Activated gamma-delta T cell treated with Interleukin-2 at 50 U/mL for 16 hours (primary cell): Measurements from ENCODE around the gene GRM3.

ENCODE experiments used
- DNase-seq: peaks from one replicate; pipeline ENCODE4 v3.0.0-alpha.2; 2020

GRM3 gene

DNA sequence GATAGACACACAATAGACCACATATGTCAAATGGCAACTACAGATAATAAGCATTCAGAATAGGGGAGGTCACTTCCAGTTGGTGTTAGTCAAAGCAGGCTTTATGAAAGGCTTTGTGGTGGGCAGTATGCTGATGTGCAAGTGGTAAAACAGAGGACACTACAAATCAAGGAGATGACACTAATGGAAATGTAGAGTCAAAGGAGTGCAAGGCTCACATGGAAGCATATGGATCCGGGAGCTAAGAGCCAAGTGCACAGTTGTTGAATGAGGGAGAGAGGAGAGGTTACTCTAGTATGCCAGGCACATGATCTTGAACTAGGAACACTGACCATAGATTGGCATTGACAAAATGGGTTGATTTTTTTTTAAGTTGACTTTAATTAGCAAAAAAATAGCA is 62.7 kb downstream of the GRM3 start:
- DNase-seq = no peak

DNA sequence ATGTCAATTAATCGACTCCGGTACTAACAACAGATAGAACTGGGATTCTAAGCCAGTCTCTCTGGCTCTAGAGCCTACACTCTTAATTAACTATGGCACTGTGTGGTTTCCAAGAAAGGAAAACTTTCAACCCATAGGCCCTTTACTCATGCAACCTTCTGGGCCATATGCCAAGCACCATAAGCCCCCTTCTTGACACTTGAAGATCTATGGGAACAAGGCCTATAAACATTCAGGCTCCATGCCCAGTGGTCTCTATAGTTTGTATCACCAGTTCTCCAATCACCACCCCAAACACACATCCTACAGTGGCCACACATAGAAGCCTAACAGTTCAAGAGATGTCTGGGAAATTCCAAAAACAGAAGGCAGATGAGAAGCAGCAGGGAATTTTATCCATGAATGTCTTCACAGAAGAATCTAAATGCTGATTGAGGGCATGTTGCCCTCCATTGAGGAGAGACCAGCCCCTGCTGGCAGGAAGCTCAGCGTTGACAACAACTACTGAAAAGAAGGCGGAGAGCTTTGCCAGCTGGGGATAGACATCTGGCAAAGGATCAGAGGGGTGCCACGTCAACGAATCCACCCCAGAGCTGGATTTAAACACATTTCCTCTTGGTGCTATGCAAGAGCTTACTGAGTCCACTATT is 64.4 kb downstream of the GRM3 start:
- no peak for DNase-seq

DNA sequence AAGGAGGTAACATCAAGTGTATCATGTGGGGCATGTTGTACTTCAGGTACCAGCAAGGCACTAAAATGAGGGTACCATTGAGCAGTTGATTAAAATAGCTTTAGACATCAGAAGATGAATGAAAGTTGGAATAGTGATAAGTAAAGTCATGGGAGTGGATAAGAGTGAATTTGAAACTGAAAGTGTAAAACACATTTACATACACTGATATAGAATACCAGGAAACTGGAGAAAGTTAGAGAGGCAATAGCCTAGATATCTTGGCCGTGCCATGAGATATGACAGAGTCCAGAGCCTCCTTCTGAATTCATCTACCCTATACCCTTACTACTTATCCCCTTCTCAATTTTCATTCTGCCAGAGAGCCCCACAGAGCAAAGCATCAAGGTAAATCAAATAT is 76.6 kb downstream of the GRM3 start:
- DNase-seq = no peak

DNA sequence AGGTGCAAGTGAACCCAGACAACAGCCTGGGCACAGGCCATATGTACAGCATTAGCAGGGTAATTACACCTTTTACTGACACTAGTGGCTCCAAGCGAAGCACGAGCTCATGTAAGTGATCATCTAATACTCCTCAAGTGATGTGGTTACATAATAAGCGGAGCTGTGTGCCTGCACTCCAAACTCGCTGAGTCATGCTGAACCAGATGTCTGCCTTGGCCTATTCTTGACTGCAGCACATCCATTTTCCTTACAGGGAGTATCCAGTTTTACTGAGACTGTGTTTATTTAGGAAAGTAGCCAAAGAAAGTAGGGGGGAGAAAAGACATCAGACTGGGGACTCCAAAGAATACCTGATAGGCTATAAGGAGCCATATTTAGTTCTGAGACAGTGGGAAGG is 90.1 kb downstream of the GRM3 start:
- no peak for DNase-seq

DNA sequence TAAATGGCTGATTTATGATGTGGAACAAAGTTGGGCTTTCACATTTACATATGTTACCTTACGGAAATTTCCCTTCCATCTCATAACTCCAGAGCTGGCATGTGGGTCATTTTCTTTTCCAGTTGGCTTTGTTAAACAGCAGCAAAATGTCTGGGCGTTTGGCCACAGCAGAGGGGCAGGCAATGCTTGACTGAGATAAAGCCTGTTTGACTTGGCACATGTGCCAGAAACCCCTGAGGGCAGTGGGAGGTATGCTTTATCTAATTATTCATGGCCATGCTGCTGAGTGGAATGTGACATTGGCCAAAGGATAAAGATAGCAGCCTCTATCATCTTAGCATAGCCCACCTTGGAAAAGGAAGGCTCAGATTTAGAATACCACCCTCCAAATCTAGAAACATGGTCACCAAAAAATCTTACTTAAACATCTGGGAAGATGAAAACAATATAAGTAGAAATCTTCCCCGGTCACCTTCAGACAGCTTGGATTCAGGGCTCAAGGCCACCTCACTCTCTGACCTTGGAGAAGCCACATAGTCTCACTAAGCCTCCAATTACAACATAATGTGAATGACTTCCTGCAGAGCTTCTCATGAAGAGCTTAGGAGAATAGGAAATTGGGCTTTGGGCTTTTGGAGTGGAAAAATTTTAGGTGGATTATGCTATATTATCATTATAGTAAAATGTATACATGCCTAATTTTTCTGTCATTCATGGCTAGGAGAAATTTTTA is 101.5 kb downstream of the GRM3 start:
- no peak for DNase-seq

DNA sequence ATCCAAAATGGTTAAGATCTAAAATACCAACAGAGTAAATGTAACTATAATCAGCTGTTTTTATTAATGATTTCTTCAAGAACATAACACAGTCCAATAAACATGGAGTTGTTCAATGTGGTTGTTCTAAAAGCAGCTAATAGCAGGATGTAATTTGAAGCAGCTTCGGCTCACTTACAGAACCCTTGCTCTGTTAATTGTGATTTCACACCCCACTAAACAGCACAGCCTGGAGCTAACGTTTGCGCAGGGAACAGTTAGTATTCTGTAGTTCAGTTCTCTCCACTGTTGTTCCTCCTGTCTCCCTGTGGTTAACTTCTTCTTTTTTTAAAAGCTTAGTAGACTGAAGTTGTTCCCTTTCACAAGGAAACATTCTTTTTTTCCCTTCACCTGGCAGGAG is 104.0 kb downstream of the GRM3 start:
- no peak for DNase-seq

DNA sequence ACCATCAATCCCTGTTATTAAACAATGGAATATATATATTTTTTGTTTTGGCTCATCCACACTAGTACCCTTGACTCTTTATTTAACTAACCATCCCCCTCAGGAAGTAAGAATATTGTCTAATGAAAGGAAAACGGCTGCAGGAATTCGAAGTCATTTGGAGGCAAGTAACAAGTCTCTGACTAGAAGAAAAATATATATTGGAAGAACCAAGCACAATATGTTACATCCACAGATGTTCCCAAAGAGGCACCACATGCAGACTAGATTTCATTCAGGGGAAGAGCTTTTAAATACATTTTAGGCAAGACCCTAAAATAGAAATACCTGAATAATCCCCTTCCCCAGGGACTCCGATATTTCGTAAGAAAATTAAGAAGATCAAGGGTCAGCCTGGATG is 104.5 kb downstream of the GRM3 start:
- DNase-seq = no peak

DNA sequence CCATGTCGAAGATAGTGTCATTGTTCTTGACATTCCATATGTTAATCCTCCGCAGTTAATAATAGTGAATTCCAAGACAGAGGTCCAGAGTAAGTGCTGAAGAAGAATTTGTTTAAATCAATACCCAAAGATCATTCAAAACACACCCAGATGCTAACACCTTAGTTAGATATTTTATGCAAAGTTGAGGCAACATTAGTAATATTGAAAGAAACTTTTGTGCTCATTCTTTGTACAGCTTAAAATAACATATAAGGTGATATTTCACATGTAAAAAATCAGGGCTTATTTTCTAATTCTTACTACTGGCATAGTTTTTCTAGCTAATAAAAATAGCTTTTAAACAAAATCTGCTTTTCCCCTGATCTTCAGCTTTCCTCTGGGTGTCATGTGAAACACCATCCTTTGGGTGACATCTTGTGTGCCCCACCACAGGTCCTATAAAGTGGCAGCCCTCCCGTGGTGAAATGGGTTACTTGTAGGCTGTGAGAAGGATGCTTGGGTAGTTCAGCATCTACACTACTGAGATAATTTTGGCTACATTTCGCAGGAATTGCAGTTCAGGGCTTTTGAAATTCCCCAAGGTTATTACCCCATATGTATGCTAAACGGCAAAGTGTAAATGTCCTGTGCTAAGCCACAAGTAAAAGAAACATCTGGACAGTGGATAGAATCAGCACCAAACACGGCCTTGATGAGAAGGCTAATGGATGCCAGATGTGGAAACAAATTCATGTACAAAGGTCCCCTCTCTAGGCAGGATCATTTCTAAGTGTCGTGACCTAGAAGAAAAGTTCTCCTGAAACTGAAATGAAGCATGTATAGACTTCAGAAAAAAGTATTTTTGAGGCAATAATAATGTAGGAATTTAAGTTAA is 105.4 kb downstream of the GRM3 start:
- DNase-seq = no peak

DNA sequence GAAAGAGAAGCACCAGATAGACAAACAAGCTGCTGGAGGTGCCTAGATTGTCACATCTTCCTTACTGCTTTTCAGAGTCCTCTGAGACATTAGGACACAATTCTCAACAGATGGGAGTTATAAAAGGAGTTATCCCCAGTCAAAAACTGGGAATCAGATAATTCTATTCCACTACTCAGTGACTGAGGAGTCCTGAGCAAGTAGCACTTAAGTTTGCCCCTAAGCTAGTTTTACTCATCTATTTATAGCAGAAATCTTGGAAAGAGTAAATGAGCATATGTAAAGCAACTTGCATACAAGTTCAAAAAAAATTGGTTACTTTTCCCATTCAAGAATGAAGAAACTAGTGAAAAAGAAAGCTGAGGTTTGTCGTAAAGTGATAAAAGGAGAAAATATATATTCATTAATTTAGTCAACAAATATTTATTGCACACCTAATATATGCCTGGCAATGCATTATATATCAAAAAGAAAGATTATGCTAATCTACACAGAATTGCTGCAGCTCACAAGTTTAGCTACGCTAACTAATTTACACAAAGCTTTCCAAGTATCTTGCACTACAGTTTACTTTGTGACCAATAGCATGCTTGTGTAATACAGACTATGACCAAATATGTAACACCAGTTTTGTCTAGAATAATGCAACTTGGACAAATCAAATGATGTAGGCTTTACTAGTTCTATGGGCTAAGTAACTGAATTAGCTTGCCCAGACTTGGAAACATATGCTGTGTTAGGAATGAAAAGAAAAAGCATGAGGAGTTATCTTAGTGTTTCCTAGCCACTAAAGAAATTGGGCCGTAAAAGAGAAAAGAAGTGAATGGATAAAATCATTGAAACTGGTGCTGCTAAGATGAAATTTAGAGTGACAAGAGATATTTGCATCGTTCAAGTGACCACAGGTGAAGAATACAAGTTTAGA is 106.3 kb downstream of the GRM3 start:
- DNase-seq = no peak

DNA sequence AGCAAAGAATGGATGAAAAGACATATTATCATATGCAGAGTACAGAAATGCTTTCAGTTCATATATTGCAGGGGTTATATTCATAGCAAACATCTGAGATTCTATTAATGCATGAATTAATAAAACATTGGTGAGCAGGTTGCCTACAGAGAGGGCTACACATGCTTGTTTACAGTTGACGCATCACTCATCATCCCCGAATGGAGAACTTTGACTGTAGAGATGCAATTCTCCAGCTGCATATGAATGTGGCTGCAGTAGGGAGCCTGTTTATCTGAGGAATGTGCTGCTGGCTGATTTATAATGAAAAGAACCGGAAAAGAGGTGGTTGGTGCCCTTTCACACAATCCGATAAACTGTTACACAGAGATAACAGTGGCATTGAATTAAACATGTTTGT is 116.5 kb downstream of the GRM3 start:
- DNase-seq = no peak

DNA sequence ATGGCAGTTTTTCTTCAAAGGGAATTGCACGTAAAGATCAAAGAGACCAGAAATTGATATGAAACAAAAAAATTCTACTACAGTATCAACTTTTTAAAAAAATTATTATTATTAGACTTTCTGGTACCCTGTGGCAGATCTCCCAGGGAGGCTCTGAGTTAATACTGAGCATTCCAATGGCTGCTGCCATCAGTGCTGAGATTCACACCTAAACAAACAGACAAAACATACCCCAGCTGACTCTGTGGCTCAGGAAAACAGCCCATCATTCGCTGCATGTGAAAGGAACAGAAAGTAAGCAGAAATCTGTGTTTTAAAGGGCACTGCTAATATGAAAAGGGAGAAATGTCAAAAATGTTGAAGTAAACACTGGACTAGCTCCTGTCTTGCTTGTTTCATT is 118.4 kb downstream of the GRM3 start:
- DNase-seq = no peak

DNA sequence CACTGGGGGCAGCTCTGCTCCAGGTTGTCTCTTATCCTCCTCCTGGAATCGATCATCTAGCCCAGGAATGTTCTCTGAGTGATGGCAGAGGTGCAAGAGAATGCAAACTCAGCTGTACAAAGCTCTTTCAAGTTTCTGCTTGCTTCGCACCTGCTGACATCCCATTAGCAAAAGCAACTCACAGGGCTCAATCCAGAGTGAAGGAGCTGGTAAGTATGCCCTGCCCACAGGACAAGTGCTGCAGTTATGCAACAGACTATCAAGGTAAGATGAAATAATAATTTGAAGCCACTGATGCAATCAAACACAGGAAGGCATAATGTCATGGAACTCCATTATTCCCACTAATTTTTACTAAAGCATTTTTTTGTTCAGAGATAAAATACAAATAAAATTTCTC is 122.2 kb downstream of the GRM3 start:
- no peak for DNase-seq

DNA sequence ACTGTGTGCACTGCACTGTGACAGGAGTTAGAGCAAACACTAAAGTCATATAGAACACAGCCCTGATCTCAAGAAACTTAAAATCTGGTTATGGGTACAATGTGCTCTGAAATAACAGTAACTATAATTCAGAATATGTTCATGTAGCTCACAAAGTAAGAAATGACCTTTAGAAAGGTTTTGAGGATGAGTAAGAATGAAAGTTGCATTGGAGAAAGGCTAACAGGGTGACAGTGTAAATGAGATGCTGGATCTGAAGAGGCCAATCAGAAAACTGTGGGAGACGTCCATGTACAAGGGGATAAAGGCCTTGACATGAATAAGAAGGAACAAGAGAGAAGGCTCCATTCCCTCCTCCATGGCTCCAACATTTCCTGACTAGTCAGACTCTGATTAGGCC is 124.7 kb downstream of the GRM3 start:
- no peak for DNase-seq

DNA sequence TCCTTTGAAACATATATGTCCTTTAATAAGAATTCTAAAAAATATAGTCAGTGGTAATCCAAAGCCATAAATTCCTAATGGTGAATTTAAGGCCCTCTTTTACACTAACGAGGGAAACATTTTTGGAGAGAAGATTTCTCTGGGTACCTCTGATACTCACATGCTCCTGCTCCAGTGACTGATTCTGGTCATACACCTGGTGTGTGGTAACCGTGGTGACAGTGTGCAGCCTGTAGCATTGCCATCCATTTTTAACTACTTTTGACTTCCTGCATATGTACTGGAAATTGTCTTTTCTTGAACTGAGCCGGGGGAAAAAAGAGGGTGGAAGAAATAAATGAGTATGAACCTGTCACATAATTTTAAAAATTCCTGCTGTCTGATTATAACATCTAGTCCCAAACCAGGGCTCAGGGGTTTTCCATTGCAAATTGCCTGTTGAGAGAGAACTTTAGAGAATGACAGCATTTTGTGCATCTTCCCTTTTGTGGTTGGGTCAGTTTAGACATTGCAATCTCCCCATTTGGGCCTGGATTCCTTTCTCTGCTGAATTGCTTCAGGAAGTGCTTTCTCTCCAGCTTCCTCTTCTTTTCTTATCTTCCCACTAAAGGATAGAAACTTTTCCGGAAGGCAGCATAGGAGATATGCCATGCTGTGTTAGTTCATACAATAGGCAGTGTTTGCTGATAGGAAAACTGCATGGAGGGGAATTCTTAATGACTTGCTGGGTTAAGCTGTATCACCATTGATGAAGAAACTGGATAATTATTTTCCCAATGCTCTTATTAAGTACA is 125.5 kb downstream of the GRM3 start:
- DNase-seq = no peak

DNA sequence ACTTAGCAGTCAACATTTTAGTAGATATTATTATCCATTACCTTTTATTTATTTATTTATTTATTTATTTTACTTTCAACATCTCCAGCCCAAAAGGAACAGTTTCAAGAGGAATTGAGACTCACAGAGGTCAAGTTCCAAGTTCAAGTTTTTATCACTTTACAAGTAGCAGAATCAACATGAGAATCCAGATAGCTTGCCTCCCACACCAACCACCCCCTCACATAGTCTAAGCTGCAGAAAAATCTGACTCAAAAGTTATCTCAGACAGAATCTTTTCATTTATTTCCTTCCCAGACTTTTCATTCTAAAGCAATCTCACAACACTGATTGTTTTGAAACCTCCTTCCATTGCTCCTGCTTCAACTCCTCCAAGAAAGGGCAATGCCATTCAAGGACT is 129.6 kb downstream of the GRM3 start:
- no peak for DNase-seq

DNA sequence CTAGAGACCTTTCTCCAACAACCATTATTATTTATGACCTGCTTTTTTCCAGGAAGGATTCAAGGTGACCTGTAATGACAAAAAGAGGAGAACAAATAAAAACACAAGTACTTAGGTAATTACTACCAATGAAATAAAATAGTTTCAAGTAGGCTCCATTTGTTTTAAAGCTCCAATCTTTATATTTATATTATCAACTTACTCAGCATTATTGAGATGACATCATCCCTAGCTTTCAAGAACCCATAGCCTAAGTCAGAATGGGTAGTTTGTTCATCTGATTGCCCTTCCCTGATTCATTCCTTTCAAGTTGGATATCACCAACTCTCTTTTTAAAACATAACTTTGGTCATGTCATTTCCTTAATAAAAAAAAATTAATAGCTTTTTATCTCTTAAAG is 131.5 kb downstream of the GRM3 start:
- no peak for DNase-seq

DNA sequence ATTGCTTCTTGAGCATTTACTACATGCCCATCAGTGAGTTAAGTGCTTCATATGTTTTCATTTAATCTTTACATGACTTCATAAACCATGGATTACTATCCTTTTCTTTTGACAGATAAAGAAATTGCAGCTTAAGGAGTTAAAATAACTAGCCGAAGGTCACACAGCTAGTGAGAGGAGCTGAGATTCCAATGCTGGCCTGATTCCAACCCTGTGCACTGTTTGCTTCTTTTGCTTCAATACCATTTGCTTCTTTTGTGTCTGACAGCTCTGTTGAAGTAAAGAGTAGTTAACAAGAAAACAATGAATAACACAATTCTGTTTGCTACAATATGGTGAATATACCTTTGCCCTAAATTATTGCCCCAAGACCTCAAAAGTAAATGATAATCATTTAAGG is 132.4 kb downstream of the GRM3 start:
- DNase-seq = no peak

DNA sequence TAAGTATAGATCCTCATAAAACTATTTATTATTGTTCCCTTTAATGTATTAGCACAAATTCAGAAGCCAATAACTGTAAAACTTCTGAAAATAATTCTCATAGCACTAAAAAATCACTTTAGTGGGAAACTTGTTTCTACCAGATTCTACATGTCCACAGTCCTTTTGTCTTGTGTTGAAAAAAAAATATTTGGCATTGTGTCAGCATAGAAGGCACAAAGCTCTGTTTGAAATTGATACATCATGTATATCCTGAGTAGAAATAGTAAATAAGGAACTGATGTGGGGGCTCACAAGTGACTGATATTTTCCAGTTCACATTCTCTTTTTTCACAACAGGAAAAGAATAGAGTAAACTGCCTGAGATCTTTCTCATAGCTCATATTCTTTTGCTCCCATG is 134.6 kb downstream of the GRM3 start:
- no peak for DNase-seq

DNA sequence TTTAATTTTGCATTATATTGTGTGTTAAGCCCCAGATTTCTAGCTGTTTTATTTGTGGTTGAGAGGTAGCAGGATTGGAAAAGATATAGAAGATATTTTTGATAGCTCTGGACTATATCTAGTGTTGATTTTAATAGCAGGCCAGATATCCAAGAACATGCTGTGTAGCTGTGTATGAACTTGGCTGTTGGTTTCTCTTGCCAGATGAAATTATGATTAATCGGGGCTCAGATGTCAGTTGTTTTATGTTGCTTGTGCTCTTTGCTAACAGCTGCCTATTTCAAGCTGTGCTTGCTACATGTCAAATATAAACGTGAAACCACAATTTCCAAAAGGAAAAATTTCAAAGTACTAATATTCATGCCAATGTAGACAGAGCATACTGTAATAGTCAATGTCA is 141.1 kb downstream of the GRM3 start:
- no peak for DNase-seq

DNA sequence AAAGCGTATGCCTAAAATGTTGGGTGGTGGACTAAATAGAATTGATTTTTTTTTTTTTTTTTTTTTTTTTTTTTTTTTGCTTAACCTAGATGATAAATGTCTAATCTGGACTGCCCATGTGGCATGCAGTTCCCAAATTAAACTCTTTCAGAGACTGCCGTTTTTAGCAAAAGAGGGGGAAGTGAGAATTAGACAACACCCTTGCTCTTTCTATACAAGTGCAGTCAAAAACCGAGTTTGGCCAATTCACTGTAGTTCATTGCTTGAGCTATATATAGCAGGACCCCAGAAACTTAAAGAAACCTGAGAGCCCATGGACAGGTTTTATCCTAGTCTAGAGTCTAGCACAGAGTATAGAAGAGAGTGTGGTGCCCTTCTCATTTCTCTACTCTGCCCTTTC is 141.9 kb downstream of the GRM3 start:
- no peak for DNase-seq

DNA sequence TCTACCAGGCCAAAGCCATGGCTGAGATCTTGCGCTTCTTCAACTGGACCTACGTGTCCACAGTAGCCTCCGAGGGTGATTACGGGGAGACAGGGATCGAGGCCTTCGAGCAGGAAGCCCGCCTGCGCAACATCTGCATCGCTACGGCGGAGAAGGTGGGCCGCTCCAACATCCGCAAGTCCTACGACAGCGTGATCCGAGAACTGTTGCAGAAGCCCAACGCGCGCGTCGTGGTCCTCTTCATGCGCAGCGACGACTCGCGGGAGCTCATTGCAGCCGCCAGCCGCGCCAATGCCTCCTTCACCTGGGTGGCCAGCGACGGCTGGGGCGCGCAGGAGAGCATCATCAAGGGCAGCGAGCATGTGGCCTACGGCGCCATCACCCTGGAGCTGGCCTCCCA is 142.7 kb downstream of the GRM3 start:
- no peak for DNase-seq

DNA sequence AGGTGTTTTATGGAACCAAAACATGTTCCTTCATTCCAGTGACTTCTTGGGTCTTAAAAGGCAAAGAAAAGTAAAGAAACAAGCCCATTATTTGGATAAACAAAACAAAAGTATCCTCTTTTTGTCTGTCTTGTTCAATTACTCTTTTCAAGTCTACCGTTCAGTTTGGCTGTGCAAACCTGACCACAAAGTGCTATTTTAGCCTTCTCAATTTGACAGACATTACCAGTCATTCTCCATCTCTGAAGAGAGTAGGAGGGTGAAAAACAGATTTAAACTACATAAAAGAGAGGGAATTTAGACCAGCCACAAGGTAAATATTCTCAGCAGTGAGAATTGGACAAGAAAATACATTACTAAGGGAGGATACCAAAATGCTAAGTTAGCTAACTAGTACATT is 145.2 kb downstream of the GRM3 start:
- no peak for DNase-seq
